GM23338 (cell line): Measurements from ENCODE around the gene IGIP. TPM values are rescaled to one million over a fixed set of nuclear protein-coding genes. Genes with fewer than 3 reads are reported as not detected.

Experiments used
- ATAC-seq: fragments of 200-7000 bp; cut with Tn5 transposase; 3 replicates; pipeline ENCODE4 v1.9.1; 2020
- DNase-seq: peaks from one replicate; pipeline ENCODE4 v3.0.0-alpha.2; 2015; ENCODE audit warnings: low spot score
- H2AFZ ChIP-seq: fragments of 200-600 bp; sonication (generic); 2 replicates; pipeline ENCODE4 v1.8.0; 2016; ENCODE audit warnings: antibody characterized with exemption, mild to moderate bottlenecking, moderate library complexity
- H3F3A ChIP-seq: fragments of 200-600 bp; sonication (generic); replicated peaks from 2 replicates; pipeline ENCODE4 v1.8.0; 2017; ENCODE audit warnings: antibody characterized with exemption, mixed run types, low read depth
- H3K27ac ChIP-seq: fragments of 200-600 bp; sonication (generic); 2 replicates; pipeline ENCODE4 v1.6.1; 2016; ENCODE audit warnings: low read depth
- H3K27me3 ChIP-seq: fragments of 200-600 bp; sonication (generic); 2 replicates; pipeline ENCODE4 v1.8.0; 2016; ENCODE audit warnings: mild to moderate bottlenecking, mixed run types, moderate library complexity; ENCODE audit not compliant: insufficient read depth
- H3K36me3 ChIP-seq: fragments of 200-600 bp; sonication (generic); 2 replicates; pipeline ENCODE4 v1.8.0; 2016; ENCODE audit warnings: mild to moderate bottlenecking; ENCODE audit not compliant: insufficient read depth
- H3K4me1 ChIP-seq: fragments of 200-600 bp; sonication (generic); 2 replicates; pipeline ENCODE4 v1.8.0; 2016; ENCODE audit warnings: mild to moderate bottlenecking, moderate library complexity; ENCODE audit not compliant: insufficient read depth
- H3K4me2 ChIP-seq: fragments of 200-600 bp; sonication (generic); 2 replicates; pipeline ENCODE4 v1.7.1; 2017; ENCODE audit warnings: mixed run types
- H3K4me3 ChIP-seq: fragments of 200-600 bp; sonication (generic); 2 replicates; pipeline ENCODE4 v1.6.1; 2016; ENCODE audit warnings: mixed run types
- H3K79me2 ChIP-seq: fragments of 200-600 bp; sonication (generic); replicated peaks from 2 replicates; pipeline ENCODE4 v1.8.0; 2017; ENCODE audit warnings: mild to moderate bottlenecking; ENCODE audit not compliant: insufficient read depth
- H3K9me2 ChIP-seq: fragments of 200-600 bp; sonication (generic); 2 replicates; pipeline ENCODE4 v1.8.0; 2017; ENCODE audit not compliant: insufficient read depth
- H4K20me1 ChIP-seq: fragments of 200-600 bp; sonication (generic); replicated peaks from 2 replicates; pipeline ENCODE4 v1.8.0; 2017; ENCODE audit warnings: mild to moderate bottlenecking; ENCODE audit not compliant: insufficient read depth
- H3K27ac Mint-ChIP-seq: 2 replicates; pipeline ENCODE4 v1.8.0; 2020; ENCODE audit warnings: inconsistent platforms, mild to moderate bottlenecking, moderate library complexity, mixed read lengths
- H3K27me3 Mint-ChIP-seq: 3 replicates; pipeline ENCODE4 v1.8.0; 2022; ENCODE audit warnings: low read depth, mild to moderate bottlenecking, moderate library complexity, mixed read lengths, inconsistent platforms; ENCODE audit not compliant: insufficient read depth, poor library complexity
- H3K36me3 Mint-ChIP-seq: 3 replicates; pipeline ENCODE4 v1.8.0; 2021; ENCODE audit warnings: low read depth, mild to moderate bottlenecking, inconsistent platforms, moderate library complexity, mixed read lengths
- H3K4me1 Mint-ChIP-seq: 3 replicates; pipeline ENCODE4 v1.8.0; 2020; ENCODE audit warnings: mild to moderate bottlenecking, inconsistent platforms, mixed read lengths
- H3K4me3 Mint-ChIP-seq: 3 replicates; pipeline ENCODE4 v1.8.0; 2021; ENCODE audit warnings: moderate library complexity, mild to moderate bottlenecking, inconsistent platforms, mixed read lengths
- H3K9me3 Mint-ChIP-seq: 3 replicates; pipeline ENCODE4 v1.8.0; 2020; ENCODE audit warnings: moderate library complexity, mild to moderate bottlenecking, inconsistent platforms, mixed read lengths
- CREB1 ChIP-seq: fragments of 250-450 bp; sonication (Bioruptor Pico); IDR thresholded peaks from 2 replicates; pipeline ENCODE4 v1.5.0; 2020; ENCODE audit warnings: low read depth, mild to moderate bottlenecking, moderate library complexity
- EZH2 ChIP-seq: fragments of 200-600 bp; sonication (generic); IDR thresholded peaks from one replicate; pipeline ENCODE4 v1.8.0; 2017; ENCODE audit warnings: antibody characterized with exemption, mild to moderate bottlenecking, low read depth; ENCODE audit not compliant: unreplicated experiment
- JUNB ChIP-seq: IDR thresholded peaks from one replicate; pipeline ENCODE4 v1.6.1; 2016; ENCODE audit warnings: antibody characterized with exemption; ENCODE audit not compliant: unreplicated experiment
- NANOG ChIP-seq: IDR thresholded peaks from 2 replicates; pipeline ENCODE4 v1.6.1; 2016; ENCODE audit warnings: antibody characterized with exemption, borderline replicate concordance
- REST ChIP-seq: IDR thresholded peaks from one replicate; pipeline ENCODE4 v1.6.1; 2018; ENCODE audit warnings: antibody characterized with exemption; ENCODE audit not compliant: unreplicated experiment
- STAT1 ChIP-seq: IDR thresholded peaks from one replicate; pipeline ENCODE4 v1.6.1; 2016; ENCODE audit warnings: antibody characterized with exemption; ENCODE audit not compliant: unreplicated experiment
- polyA plus RNA-seq: library from polyadenylated mRNA; unstranded; fragments of >200 nt; fragmentation: Nextera tagmentation; extraction: Ambion mirVana; gene quantifications from 2 replicates; pipeline ENCODE4 v1.2.1, GENCODE V29; 2016
- total RNA-seq: library from RNA; depleted of rRNA; stranded (reverse); fragments of >200 nt; shearing (Covaris generic); gene quantifications from 2 replicates; pipeline ENCODE4 v1.2.3, GENCODE V29; 2014
- TF ChIP-seq, protein P1 (sequence below): IDR thresholded peaks from 2 replicates; pipeline ENCODE4 v1.6.1; 2016; ENCODE audit warnings: antibody characterized with exemption
- TF ChIP-seq, protein P2 (sequence below), 2 experiments: fragments of 200-600 bp in 1 of 2; sonication (generic) in 1 of 2; conservative IDR thresholded peaks; 2 replicates each; pipeline versions ENCODE4 v1.5.1 to v1.6.1; 2016 to 2017; ENCODE audit warnings: antibody characterized with exemption in 2 of 2, low read depth in 2 of 2, mild to moderate bottlenecking in 2 of 2, moderate library complexity in 1 of 2

The IGIP gene
- total and polyA plus RNA-seq, 2 experiments from 2014 or later = 0.21 to 0.38 TPM

- peaks cover 78% of the 10 kb centered on the region for H3K27me3 Mint-ChIP-seq
- ATAC-seq = peak; percentile 72
- Histone ChIP-seq H3K27me3 (peaks cover 90% of the 10 kb centered on the region), H3K4me2 (peak overlapping the region; percentile 97), H3K79me2 (no peaks in the 10 kb centered on the region), H3K36me3 (no peaks in the 10 kb centered on the region), H2AFZ (peak overlapping the region; percentile 94), H3F3A (peaks cover 18% of the 10 kb centered on the region), H3K4me1 (peaks cover 46% of the 10 kb centered on the region), H4K20me1 (peaks cover 27% of the 10 kb centered on the region; the same call in 1 of the 2 replicates), H3K9me2 (no peaks in the 10 kb centered on the region), H3K27ac (no peak overlapping the region), H3K4me3 (peak overlapping the region; percentile 82)
- peaks cover 38% of the 10 kb centered on the region for H3K4me1 Mint-ChIP-seq
- H3K27ac Mint-ChIP-seq = no peak overlapping the region; the same call in 1 of the 2 replicates
- H3K4me3 Mint-ChIP-seq = peak overlapping the region; percentile 92
- no peak for TF ChIP-seq JUNB
- peak; percentile 86 for TF ChIP-seq CREB1
- TF ChIP-seq, protein P1, sequence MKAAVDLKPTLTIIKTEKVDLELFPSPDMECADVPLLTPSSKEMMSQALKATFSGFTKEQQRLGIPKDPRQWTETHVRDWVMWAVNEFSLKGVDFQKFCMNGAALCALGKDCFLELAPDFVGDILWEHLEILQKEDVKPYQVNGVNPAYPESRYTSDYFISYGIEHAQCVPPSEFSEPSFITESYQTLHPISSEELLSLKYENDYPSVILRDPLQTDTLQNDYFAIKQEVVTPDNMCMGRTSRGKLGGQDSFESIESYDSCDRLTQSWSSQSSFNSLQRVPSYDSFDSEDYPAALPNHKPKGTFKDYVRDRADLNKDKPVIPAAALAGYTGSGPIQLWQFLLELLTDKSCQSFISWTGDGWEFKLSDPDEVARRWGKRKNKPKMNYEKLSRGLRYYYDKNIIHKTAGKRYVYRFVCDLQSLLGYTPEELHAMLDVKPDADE = no peak
- no peak for TF ChIP-seq REST
- TF ChIP-seq NANOG = no peak
- peak; percentile 90 for DNase-seq
- no peaks in the 10 kb centered on the region for H3K9me3 Mint-ChIP-seq
- H3K36me3 Mint-ChIP-seq = no peaks in the 10 kb centered on the region
These were observed 18.2 kb upstream of the IGIP start for GRCh38 chr5:140107312-140108092.

- Mint-ChIP-seq H3K4me3 (peak overlapping the region; percentile 92), H3K27me3 (peaks cover 87% of the 10 kb centered on the region), H3K27ac (peak overlapping the region; percentile 76; the same call in 1 of the 2 replicates), H3K9me3 (no peaks in the 10 kb centered on the region), H3K4me1 (peaks cover 39% of the 10 kb centered on the region), H3K36me3 (no peaks in the 10 kb centered on the region)
- H3K4me3 ChIP-seq = peak overlapping the region; percentile 82
- no peak overlapping the region for H3K27ac ChIP-seq
- peaks cover 90% of the 10 kb centered on the region for H3K27me3 ChIP-seq
- H3K79me2 ChIP-seq = no peaks in the 10 kb centered on the region
- H2AFZ ChIP-seq = peak overlapping the region; percentile 87
- DNase-seq (peak; percentile 61), ATAC-seq (peak; percentile 29)
- TF ChIP-seq, protein P1 = no peak
- no peak for TF ChIP-seq CREB1
- no peak for TF ChIP-seq JUNB
- TF ChIP-seq NANOG = no peak
- TF ChIP-seq REST = no peak
- no peak for TF ChIP-seq EZH2
- TF ChIP-seq STAT1 = no peak
- TF ChIP-seq, protein P2, sequence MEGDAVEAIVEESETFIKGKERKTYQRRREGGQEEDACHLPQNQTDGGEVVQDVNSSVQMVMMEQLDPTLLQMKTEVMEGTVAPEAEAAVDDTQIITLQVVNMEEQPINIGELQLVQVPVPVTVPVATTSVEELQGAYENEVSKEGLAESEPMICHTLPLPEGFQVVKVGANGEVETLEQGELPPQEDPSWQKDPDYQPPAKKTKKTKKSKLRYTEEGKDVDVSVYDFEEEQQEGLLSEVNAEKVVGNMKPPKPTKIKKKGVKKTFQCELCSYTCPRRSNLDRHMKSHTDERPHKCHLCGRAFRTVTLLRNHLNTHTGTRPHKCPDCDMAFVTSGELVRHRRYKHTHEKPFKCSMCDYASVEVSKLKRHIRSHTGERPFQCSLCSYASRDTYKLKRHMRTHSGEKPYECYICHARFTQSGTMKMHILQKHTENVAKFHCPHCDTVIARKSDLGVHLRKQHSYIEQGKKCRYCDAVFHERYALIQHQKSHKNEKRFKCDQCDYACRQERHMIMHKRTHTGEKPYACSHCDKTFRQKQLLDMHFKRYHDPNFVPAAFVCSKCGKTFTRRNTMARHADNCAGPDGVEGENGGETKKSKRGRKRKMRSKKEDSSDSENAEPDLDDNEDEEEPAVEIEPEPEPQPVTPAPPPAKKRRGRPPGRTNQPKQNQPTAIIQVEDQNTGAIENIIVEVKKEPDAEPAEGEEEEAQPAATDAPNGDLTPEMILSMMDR (conservative IDR thresholded peaks at IDR 0.05; ENCODE audit: low read depth in 2 of 2) = no peak
- H3K4me1 ChIP-seq = peaks cover 47% of the 10 kb centered on the region
- H3F3A ChIP-seq = peaks cover 18% of the 10 kb centered on the region
- no peaks in the 10 kb centered on the region for H3K9me2 ChIP-seq
- peaks cover 27% of the 10 kb centered on the region; the same call in 1 of the 2 replicates for H4K20me1 ChIP-seq
- H3K4me2 ChIP-seq = peak overlapping the region; percentile 97
- no peaks in the 10 kb centered on the region for H3K36me3 ChIP-seq
These were observed 17.4 kb upstream of the IGIP start for GRCh38 chr5:140108093-140109017.
